Measurements from ENCODE around the gene PIGZ.

Gene PIGZ

DNA sequence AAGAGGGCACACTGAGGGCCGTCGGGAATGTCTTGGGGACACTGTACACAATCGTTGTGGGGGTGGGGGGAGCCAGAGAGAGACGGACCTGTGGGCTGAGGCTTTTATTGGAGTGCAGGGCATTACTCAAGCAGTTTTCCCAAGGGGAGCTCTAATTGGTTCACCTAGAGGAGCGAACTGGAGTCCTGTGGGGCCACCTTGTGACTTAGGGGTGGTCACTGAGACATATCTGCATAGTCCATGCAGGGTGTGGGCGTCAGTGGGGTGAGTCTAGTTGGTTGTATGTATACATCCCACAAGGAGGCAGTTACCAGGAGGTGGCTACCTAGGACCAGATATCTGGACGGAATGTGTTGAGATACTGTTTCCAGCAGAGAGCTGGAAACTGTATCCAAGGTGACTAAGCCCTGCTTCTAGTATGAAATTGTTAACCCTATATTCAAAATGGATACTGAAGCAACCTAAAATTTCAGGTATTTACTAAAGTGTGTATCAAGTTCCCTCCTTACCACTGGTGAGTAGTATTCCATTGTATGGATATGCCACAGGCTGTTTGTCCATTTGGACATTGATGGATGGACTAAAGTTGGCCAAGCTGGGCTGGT, 2.6 kb upstream of the PIGZ start:
- no peak for ATAC-seq
- Mint-ChIP-seq H3K36me3 (peaks cover 8% of the 10 kb centered on the region), H3K4me3 (peak overlapping the region; percentile 75), H3K4me1 (peaks cover 24% of the 10 kb centered on the region), H3K27me3 (peaks cover 25% of the 10 kb centered on the region), H3K27ac (peak overlapping the region; percentile 66), H3K9me3 (peaks cover 1% of the 10 kb centered on the region)

DNA sequence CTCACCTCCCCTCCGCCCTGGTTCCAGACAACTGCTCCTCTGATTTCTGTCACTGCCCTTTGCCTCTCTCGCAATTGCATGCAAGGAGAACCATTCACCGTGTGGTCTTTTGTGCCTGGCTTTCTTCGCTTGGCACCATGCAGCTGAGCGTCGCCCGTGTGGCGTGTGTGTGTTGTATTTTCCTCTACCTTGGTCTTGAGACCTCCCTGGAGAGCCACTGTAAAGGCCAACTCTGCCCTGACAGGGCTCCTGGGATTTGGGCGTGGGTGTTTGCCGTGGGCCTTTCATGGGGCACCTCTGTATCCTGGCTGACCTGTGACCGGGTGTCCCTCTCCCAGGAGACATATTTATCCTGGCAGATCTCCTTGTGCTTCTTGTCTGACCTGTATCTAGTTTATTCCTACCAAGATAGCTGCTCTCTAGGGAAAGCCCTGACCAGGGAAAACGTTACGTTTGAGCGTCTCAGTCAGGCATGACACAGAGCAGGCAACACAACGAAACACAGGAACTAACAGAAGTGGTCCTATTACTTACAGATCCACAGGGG, 2.0 kb upstream of the PIGZ start:
- Mint-ChIP-seq H3K36me3 (peaks cover 14% of the 10 kb centered on the region), H3K4me3 (peak overlapping the region; percentile 75), H3K27me3 (peaks cover 21% of the 10 kb centered on the region), H3K9me3 (peaks cover 6% of the 10 kb centered on the region), H3K4me1 (peaks cover 28% of the 10 kb centered on the region), H3K27ac (peak overlapping the region; percentile 66)
- peak; percentile 10 for ATAC-seq

DNA sequence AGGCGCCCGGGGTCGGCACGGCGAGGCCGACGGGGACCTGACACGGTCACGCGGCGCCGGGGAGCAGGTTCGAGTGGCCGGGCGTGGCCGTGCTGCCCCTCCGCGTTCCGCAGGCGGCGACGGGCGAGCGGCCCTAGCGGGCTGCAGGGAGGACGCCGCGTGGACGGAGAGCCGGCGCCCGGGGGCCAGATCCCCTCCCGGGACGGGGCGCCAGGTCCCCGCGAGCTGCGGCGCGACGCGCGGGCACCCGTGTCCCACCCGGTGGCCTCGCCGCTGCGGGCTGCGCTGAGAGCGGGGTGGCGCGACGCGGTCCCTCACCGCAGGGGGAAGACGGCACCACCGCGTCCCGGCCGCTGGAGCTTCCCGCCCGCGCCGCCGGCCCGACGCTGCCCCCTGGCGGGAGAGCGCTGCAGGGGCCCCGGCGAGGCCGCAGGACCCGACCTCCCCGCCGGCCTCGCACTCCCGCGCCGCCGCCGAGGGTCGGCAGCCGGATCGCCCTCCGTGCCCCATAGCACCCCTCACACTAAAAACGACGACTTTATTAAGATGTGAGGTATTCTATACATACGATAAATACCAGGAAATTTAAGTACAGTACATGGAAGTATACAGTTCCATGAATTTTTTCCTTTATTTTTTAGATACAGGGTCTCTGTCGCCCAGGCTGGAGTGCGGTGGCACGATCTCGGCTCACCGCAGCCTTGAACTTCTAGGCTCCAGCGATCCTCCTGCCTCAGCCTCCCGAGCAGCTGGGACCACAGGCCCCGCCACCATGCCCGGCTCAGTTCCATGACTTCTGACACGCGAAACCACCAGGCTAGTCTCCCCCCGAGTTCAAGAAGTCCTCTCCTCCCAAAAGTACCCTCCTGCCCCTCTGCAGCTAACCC, 1.3 kb upstream of the PIGZ start:
- peak; percentile 81 for ATAC-seq
- H3K9me3 Mint-ChIP-seq = peaks cover 10% of the 10 kb centered on the region
- peak overlapping the region; percentile 75 for H3K4me3 Mint-ChIP-seq
- peak overlapping the region; percentile 66 for H3K27ac Mint-ChIP-seq
- peaks cover 21% of the 10 kb centered on the region for H3K36me3 Mint-ChIP-seq
- H3K27me3 Mint-ChIP-seq = peaks cover 13% of the 10 kb centered on the region
- H3K4me1 Mint-ChIP-seq = peaks cover 36% of the 10 kb centered on the region

DNA sequence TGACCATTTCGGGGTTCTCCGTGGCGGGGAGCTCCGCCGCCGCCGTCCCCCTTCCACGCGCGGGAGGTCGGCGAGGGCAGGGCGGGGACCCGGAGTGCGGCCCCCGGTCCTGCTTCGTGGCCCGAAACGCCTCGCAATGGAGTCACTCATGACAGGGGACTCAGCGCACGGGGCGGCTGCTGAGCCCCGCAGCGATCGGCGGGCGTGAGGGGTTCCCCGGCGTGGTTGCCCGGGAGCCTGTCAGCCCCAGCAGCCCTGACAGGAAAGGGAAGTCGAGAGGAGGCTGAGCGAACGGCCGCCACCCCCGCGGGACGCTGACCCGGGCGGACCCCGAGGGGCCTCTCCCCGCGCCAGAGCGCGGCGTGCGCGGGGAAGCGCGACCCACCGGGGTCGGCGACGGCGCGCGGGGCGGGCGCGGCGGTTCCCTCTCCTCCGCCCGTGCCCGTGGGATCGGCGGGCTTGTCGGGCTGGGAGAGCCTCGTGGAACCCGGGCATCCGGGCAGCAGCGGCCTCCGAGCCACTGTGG, 564 bp upstream of the PIGZ start:
- peaks cover 7% of the 10 kb centered on the region for H3K27me3 Mint-ChIP-seq
- H3K36me3 Mint-ChIP-seq = peaks cover 23% of the 10 kb centered on the region
- H3K9me3 Mint-ChIP-seq = peaks cover 10% of the 10 kb centered on the region
- peak overlapping the region; percentile 82 for H3K4me3 Mint-ChIP-seq
- peak; percentile 68 for ATAC-seq
- H3K27ac Mint-ChIP-seq = peak overlapping the region; percentile 46
- H3K4me1 Mint-ChIP-seq = peaks cover 41% of the 10 kb centered on the region

DNA sequence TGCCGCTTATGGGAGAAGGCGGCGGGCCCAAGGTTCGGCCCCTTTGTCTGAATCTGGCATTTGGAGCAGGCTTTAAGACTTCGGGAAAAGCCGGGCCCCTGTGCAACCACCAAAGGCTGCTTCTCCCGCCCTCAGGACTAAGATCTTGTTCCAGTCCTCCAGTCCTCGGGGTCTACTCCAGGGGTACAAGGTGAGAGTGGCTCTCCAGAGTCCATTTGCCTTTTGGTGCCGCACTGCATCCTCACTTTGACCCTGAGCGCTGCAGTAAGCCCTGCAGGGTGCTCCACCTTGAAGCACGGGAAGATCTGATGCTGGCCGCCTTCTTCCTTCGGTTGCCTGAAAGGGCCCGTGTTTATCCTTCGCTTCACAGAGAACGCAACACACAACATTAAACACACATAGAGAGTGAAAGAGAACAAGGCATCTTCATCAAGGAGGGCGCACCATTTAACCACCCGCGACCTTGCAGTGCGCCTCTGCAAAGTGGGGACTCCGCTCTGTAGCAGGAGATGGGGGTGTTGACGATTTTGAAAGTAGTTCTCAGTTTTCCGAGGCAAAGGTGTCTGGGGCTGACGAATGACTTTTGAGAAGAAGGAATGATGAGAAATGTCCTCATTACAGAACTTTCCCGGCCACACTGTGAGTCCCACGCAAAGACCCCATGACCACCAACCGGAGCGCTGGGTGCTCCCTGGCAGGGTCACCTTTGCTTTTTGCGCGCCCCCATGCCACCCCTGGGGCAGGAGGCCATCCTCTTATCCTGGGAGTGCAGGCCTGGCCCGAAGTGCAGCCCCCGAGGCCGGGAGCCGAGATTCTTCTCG, 1.0 kb downstream of the PIGZ start:
- Mint-ChIP-seq H3K27ac (no peak overlapping the region), H3K4me1 (peaks cover 51% of the 10 kb centered on the region), H3K36me3 (peaks cover 23% of the 10 kb centered on the region), H3K4me3 (peak overlapping the region; percentile 63), H3K9me3 (peaks cover 10% of the 10 kb centered on the region), H3K27me3 (peaks cover 7% of the 10 kb centered on the region)
- ATAC-seq = no peak

DNA sequence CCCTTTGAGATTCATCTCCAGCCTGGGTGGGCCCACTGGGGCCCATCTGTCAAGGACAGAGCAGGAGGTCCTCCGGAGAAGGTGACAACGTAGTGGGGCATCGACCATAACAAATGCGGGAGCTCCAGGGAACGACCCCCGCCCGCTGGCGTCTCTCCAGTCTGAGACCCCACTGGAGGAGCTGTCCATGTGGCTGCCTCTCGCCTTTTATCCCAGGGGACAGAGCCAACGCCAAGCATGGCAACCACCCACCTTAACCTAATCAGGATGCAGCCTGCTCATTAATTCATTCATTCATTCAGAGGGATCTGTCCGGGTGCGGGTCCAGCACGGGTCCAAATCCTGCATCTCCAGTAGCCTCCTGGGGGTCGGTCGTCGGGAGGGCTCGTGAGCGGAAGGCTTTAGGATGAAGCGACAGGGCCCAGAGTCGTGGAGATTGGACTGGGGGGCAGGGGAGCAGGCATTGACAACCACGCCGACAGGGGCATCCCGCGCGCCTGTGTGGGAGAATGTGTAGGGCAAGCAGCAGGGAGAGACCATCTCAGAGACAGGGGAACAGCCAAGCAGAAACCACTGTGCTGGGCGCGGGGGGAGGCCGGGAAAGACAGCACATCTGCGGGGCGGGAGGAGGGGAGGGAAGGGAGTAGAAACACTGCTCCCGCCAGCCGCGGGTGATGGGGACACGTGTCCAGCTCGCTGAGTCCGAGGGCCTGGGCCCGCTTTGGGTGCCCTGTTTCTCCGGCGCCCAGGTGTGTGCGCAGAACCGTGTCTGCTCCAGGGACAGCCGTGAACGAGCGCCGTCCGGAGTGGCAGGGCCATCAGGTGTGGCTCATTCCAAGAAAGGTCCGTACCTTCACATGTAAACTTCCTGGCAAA, 1.9 kb downstream of the PIGZ start:
- Mint-ChIP-seq H3K27me3 (peaks cover 7% of the 10 kb centered on the region), H3K27ac (no peak overlapping the region), H3K4me1 (peaks cover 60% of the 10 kb centered on the region), H3K36me3 (peaks cover 23% of the 10 kb centered on the region), H3K9me3 (peaks cover 10% of the 10 kb centered on the region), H3K4me3 (peak overlapping the region; percentile 16)
- ATAC-seq = no peak

DNA sequence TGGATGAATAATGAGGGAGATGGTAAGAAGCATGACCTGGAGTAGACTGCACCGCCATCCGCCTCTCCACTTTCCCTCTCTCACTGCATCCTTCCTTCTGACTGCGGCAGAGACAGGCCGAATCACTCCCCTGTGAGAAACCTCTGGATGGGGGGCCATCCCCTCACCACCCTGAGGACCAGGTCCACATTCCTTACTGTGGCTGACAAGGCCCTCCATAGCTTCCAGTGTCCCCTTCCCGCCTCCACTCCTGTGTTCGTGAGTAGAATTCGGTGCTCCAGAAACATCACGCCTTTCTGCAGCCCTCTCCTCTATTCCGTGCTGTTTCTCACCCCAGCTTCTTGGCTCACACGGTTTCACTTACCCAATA, 2.8 kb downstream of the PIGZ start:
- H3K4me3 Mint-ChIP-seq = no peak overlapping the region
- H3K27ac Mint-ChIP-seq = no peak overlapping the region

DNA sequence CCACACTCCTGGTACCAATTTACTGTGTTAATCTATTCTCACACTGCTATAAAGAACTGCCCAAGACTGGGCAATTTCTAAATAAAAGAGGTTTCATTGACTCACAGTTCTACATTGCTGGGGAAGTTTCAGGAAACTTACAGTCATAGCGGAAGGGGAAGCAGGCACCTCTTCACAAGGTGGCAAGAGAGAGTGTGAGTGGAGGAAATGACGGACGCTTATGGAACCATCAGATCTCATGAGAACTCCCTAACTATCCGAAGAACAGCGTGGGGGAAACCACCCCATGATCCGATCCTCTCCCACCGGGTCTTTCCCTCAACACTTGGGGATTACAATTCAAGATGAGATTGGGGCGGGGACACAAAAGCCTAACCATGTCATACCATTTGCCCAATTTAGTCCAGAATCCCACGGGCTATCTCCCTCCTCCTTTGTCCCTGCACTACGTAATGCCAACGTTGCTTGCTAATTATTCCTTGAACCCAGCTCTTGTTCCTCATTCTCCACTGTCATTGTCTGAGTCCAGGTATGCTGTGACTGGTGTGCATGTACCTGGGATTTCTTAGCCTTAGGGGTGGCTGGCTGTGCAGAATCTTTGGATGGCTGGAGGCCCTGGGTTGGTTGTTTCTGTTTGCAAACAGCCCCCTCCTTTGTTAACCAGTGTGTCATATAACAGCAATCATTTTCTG, 3.4 kb downstream of the PIGZ start:
- Mint-ChIP-seq H3K36me3 (peaks cover 23% of the 10 kb centered on the region), H3K9me3 (peaks cover 10% of the 10 kb centered on the region), H3K4me3 (no peak overlapping the region), H3K27me3 (no peaks in the 10 kb centered on the region), H3K4me1 (peaks cover 53% of the 10 kb centered on the region), H3K27ac (no peak overlapping the region)
- no peak for ATAC-seq

More for the DNA sequence above, 2.8 kb downstream of the PIGZ start:
- Mint-ChIP-seq H3K36me3 (peaks cover 23% of the 10 kb centered on the region), H3K4me1 (peaks cover 59% of the 10 kb centered on the region), H3K9me3 (peaks cover 10% of the 10 kb centered on the region), H3K27me3 (peaks cover 1% of the 10 kb centered on the region)
- no peak for ATAC-seq

DNA sequence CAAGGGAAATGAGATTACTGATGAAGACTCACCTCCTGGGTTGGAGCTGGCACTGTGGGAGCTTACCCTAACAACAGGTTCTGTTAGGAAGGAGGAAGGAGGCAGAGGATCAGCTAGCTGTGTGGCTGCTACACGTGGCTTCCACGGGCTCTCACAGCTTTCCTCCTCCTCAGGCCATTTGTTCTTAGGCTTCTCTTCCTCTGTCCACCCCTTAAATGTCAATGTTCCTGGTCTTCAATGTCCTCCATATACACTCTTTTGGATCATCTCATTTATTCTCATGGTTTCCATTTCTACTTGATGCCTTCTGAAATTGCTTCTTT, 5.0 kb downstream of the PIGZ start:
- Mint-ChIP-seq H3K4me1 (peaks cover 50% of the 10 kb centered on the region), H3K36me3 (peaks cover 23% of the 10 kb centered on the region), H3K4me3 (no peak overlapping the region), H3K9me3 (peaks cover 10% of the 10 kb centered on the region), H3K27me3 (no peaks in the 10 kb centered on the region), H3K27ac (no peak overlapping the region)
- no peak for ATAC-seq

DNA sequence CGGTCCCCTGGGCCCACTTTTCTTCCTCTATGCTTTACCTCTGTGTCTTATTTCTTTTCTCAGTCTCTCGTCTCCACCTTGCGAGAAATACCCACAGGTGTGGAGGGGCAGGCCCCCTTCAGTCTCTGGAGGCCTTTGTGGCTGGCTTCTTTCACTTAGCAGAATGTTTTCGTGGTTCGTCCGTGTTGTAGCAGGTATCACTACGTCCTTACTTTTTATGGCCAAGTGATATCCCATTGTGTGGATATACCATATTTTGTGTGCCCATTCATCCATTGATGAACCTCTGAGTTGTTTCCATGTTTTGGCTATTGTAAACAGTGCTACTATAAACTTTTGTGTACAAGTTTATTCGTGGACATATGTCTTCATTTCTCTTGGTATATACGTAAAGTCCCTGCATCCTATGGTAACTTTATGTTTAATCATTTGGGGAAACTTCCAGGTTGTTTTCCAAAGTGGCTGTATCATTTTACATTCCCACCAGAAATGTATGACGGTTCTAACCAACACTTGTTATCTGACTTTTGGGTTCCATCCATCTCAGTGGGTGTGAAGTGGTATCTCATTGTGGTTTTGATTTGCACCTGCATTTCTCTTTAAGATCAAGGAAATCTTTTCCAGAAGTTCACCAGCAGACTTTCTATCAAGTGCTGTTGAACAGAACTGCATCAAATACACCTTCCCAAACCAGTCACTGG, 5.6 kb downstream of the PIGZ start:
- H3K36me3 Mint-ChIP-seq = peaks cover 23% of the 10 kb centered on the region
- peak; percentile 82 for ATAC-seq
- H3K4me1 Mint-ChIP-seq = peaks cover 47% of the 10 kb centered on the region
- H3K27ac Mint-ChIP-seq = peak overlapping the region; percentile 64
- H3K4me3 Mint-ChIP-seq = peak overlapping the region; percentile 64
- H3K9me3 Mint-ChIP-seq = peaks cover 10% of the 10 kb centered on the region
- no peaks in the 10 kb centered on the region for H3K27me3 Mint-ChIP-seq

DNA sequence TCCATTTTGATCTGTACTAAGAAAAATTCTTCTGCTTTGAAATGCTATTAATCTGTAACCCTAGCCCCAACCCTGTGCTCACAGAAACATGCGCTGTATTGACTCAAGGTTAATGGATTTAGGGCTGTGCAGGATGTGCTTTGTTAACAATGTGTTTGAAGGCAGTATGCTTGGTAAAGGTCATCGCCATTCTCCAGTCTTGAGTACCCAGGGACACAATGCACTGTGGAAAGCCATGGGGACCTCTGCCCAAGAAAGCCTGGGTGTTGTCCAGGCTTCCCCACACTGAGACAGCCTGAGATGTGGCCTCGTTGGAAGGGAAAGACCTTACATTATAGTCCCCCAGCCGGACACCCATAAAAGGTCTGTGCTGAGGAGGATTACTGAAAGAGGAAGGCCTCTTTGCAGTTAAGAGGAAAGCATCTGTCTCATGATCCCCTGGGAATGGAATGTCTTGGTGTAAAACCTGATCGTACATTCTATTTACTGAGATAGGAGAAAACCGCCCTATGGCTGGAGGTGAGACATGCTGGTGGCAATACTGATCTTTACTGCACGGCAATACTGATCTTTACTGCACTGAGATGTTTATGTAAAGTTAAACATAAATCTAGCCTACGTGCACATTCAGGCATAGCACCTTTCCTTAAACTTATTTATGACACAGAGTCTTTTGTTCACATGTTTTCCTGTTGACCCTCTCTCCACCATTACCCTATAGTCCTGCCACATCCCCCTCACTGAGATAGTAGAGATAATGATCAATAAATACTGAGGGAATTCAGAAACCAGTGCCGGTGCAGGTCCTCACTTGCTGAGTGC, 6.3 kb downstream of the PIGZ start:
- peak overlapping the region; percentile 64 for H3K27ac Mint-ChIP-seq
- H3K27me3 Mint-ChIP-seq = no peaks in the 10 kb centered on the region
- H3K9me3 Mint-ChIP-seq = peaks cover 10% of the 10 kb centered on the region
- H3K4me1 Mint-ChIP-seq = peaks cover 39% of the 10 kb centered on the region
- ATAC-seq = peak; percentile 79
- H3K4me3 Mint-ChIP-seq = peak overlapping the region; percentile 64
- H3K36me3 Mint-ChIP-seq = peaks cover 23% of the 10 kb centered on the region

DNA sequence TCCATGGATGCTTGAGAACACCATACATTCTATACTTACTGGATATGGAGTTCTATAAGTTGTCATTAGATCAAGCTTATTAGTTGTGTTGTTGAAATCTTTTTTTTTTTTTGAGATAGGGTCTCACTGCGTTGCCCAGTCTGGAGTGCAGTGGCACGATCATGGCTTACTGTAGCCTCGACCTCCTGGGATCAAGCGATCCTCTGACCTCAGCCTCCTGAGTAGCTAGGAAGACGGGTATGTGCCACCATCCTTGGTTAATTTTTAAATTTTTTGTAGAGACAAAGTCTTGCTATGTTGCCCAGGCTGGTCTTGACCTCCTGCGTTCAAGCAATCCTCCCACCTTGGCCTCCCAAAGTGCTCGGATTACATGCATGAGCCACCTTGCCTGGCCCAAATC, 13.8 kb downstream of the PIGZ start:
- no peaks in the 10 kb centered on the region for H3K4me1 Mint-ChIP-seq
- H3K4me3 Mint-ChIP-seq = no peak overlapping the region
- no peak for ATAC-seq

DNA sequence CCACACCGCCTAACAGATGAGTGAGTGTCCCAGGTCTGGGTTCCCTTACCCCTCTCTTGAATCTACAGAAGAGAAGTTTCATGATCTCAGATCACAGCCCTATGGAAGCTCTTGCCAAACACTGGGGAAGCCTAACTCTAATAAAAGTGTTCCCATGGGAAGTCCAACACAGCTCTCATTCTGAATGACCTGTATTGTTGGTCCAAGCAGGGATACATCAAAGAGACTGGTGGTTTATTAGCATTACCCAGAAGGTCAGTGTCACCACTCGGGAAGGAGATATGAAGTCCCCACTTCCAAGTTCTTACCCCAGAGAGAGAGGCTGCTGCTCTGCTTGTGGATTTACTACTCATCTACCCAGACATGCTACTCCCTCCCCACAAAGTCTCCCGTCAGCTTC, 17.3 kb downstream of the PIGZ start:
- ATAC-seq = no peak
- H3K36me3 Mint-ChIP-seq = peaks cover 7% of the 10 kb centered on the region
- peaks cover under 1% of the 10 kb centered on the region for H3K9me3 Mint-ChIP-seq
- H3K27me3 Mint-ChIP-seq = no peaks in the 10 kb centered on the region
- H3K27ac Mint-ChIP-seq = no peak overlapping the region
- peaks cover 12% of the 10 kb centered on the region for H3K4me1 Mint-ChIP-seq
- H3K4me3 Mint-ChIP-seq = no peak overlapping the region

More for the DNA sequence above, 13.8 kb downstream of the PIGZ start:
- H3K36me3 Mint-ChIP-seq = no peaks in the 10 kb centered on the region
- H3K27me3 Mint-ChIP-seq = no peaks in the 10 kb centered on the region
- peaks cover 3% of the 10 kb centered on the region for H3K9me3 Mint-ChIP-seq
- no peak overlapping the region for H3K27ac Mint-ChIP-seq
